Activated CD8-positive, alpha-beta memory T cell treated with anti-CD3 and anti-CD28 coated beads for 48 hours (primary cell): ENCODE data around the gene ALOX5.
"Not testable (repeated sequence)": the region's sequence is repeated elsewhere in the genome, so short reads cannot be mapped to it uniquely, and the experiment has no call there.

Experiments
- DNase-seq, 3 experiments: peaks; one replicate each; pipeline ENCODE4 v3.0.0-alpha.2; 2020; ENCODE audit warnings: low read depth in 2 of 3, low spot score in 2 of 3

The ALOX5 gene

DNA sequence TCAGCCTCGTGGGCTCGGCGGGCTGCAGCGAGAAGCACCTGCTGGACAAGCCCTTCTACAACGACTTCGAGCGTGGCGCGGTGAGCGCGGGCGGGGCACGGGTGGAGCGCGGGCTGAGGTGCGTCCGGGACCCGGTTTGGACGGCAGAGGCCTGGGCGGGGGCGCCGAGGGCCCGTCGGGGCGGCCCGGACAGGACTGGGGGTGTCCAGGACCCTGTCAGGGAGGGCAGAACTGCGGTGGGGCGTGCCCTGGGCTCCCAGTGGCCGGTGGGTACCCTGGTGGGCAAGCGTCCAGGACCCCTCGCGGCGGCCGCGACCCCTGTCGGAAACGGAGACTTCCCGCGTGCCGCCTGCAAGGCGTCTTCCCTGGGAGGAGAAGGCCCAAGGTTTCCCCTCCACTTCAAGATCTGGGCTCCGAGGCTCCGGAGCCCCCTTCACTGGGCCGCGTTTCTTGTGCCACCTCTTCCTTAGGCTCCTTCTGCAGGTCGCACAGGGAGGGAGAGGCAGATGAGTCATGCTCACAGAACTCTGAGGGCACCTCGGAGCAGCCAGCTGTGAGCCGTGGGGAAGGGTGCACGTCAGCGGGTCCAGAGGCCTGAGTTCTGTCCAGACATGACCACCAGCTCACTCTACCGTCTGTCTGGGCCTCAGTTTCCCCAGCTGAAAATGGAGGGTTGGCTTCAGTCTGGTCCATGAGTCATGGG lies 485 bp downstream of the ALOX5 start:
- no peak for DNase-seq

DNA sequence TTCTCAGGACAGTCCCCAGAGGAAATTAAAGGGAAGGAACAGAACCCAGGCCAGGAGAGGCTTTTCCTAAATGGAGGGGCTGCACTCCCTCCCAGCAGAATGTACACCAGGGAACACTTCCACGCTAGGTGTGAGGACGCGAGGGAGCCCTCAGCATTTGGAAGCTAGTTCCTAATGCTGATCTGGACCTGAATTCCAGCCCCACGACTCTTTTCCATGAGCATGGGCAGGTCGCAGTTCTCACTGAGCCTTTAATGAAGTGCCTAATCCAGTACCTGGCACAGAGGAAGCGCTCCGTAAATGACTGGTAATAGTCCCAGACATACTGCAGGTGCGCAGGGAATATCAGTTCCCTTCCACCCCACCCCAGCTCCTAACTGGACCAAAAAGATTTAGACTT lies 1.1 kb downstream of the ALOX5 start:
- DNase-seq, result no peak

DNA sequence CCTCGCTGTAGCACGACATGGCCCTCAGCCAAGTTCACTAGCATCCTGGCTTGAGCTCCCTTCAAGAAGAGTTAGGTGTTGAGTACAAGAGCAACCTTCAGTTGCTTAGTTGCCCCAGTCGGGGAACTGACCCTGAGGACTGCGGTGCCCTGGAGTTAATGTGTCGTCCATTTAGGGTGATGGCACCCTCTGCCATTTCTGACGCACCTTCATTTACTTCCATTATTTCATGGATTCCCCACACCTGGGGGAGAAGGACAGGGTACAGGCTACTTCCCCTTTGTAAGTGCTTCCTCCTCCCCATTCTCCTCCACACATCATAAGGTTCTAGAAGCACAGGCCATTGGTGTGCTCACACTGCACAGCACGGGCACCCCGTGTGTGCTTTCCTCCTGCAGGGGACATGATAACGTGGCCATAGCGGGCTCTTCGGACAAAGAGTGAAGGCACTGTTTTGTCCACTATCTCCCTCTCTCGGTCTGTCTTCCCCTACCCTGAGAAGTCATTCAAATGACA lies 1.8 kb downstream of the ALOX5 start:
- DNase-seq, result no peak

- DNase-seq, result no peak
These were observed 2.4 kb downstream of the ALOX5 start for GRCh38 chr10:45376371-45376801.

GRCh38 chr10:45377321-45377720 lies 3.3 kb downstream of the ALOX5 start:
- no peak for DNase-seq

GRCh38 chr10:45377858-45378257 lies 3.8 kb downstream of the ALOX5 start:
- no peak for DNase-seq

DNA sequence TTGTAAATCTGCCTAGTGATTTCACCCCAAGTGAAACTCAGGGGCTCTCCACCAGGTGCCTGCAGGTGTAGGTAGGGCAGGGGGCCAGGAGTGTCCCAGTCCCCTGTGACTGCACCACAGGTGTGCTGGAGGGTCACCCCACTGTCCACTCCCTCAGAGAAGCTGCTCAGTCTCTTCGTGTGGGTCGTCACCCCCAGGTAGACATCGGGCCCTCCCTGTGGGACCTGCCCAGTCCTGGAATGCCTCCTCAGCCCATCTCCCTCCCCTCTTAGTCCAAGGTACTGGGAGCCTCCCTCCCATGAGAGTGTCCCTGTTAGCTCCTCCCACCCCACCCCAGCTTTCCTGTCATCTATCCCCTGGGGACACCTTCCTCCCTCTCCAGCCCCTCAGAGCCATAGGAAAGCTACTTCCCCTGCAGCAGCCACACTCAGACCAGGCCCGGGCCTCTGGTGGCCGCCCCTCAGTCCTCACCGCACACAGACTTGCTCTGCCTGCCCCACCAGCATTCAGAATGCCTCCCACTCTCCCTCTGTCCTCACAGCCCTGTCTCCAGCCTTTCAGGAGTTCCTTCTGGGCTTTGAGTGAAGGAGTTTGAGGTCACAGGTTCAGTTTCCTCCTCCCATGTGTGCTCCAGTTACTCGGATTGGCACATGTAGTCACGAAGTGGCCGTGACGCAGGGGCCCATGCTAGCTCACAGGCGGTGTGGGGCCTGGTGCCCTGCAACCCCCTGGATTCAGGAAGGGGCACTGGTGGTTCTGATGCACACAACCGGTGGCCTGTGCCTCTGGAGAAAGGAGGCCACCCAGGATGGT lies 5.1 kb downstream of the ALOX5 start:
- DNase-seq, result no peak

GRCh38 chr10:45379891-45380540 lies 6.0 kb downstream of the ALOX5 start:
- DNase-seq, result no peak

GRCh38 chr10:45380903-45381620 lies 7.0 kb downstream of the ALOX5 start:
- DNase-seq, result no peak

DNA sequence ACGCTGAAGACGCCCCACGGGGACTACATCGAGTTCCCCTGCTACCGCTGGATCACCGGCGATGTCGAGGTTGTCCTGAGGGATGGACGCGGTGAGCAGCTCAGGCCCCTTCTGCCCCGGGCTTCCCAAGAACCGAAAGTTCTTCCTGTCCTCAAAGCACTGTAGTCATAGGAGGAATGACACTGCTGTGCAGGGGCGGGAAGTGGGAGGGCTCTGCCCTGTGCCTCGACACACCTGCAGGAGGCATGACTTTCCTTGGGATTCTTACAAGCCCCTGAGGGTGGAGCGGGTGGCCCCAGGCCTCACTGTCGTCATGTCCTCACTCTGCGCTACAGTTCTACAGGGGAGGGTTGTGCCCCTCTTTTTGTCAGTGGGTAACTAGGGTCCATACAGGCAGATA lies 8.6 kb downstream of the ALOX5 start:
- DNase-seq, result no peak

DNA sequence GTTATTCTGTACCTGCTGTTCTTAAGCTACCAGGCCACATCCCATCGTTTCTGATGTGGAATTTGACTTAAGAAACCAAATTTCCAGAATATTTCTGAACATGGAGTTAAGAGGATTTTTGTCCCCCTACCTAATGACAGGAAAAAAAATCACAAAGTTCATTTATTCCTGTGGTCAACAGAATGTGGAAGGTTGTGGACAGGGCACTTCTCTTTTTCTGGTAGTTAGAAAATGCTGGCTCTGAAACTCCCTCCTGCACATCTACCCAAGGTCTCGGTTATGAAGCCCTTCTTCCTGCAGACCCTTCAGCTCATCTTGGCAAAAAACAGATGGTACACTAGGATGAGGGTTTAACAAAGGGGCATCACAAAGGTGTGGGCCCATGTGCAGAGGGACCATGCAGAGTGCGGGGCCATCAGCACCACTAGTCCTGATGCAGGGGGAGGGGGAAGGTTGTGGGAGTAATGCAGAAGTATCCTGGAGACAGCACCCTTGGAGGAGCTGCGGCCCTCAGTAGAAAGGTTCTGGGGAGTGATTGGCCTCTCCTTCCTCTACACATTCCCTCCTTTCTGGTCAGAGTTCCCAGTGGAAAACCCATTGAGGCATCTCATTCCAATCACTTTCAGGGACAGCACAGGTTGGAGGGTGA lies 9.8 kb downstream of the ALOX5 start:
- DNase-seq, result no peak

DNA sequence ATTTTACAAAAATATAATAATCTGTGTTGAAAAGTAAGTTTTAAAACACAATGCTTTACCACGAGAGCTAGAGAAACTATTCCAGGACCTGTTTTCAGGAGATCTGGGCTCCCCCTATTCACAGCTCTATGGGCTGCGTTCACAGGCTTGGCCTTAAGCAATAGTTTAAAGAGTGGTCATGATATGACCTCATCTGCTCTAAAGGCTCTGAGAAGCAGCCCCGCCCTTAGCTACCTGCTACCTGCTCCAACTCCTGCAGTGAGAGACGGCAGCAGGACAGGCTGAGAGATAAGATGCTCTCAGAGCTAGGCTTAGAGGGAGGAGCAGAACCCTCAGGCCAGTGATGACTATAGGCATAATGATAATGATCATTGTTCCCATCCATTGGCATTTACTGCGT lies 12.6 kb downstream of the ALOX5 start:
- DNase-seq, result no peak

DNA sequence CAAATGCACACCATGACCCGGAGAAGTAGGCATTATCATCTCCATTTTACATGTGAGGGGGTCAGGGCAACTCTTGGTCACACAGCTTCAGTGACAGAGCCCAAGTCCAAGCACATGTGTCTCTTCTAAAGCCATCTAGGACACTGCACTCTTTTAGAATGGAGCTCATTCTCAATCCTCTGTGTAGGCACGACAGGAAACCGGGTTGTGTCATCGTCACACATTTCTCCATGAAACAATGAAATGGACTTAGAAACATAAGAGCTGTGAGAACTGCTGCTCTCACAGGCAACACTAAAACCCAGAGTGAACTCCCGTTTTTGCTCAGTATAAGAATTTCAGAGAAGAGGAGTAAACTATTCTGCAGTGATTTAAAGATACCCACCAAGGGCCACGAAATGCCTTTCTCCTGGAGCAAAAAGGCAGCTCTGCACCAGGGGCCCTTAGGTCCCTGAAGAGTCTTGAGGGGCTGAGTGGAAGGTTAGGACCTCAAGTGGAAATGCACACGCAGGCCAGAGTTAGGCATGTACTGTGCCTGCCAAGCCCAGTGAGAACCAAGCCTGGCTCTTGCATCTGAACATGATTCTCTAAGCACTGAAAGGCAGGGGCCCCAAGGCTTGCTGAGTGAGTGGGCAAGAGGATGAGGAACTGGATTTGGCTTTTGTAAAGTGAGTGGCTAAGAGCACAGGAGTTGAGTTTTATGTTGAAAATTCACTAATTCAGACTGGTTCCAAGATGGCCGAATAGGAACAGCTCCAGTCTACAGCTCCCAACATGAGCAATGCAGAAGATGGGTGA lies 13.3 kb downstream of the ALOX5 start:
- no peak for DNase-seq

GRCh38 chr10:45389671-45390070 lies 15.7 kb downstream of the ALOX5 start:
- not testable (repeated sequence) for DNase-seq

GRCh38 chr10:45391636-45392035 lies 17.6 kb downstream of the ALOX5 start:
- DNase-seq, result not testable (repeated sequence)

- no peak for DNase-seq
These were observed 21.5 kb downstream of the ALOX5 start for GRCh38 chr10:45395554-45395953.

DNA sequence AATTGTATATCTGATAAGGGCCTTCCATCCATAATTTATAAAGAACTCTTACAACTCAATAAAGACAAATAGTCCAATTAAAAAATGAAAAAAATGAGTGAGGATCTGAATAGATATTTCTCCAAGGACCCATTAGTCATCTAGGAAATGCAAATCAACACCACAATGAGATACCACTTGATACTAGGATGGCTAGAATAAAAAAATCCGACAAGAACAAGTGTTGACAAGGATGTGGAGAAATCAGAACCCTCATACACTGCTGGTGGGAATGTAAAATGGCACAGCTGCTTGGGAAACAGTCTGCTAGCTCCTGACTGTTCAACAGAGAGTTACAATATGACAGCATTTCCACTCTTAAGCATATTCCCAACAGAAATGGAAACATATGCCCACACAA lies 24.6 kb downstream of the ALOX5 start:
- no peak for DNase-seq

DNA sequence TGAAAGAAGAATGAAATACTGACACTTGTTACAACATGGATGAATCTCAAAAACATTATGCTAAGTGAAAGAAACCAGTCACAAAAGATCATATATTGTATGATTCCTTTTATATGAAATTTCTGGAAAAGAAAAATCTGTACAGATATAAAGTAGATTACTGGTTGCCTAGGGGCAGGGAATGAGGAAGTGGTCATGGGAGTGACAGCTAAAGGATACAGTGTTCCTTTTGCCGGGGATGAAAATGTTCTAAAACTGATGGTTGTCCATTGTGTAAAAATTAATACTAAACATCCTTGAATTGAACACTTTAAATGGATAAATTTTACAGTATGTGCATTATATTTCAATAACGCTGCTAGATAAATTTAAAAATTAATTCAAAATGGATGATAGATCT lies 25.1 kb downstream of the ALOX5 start:
- DNase-seq, result no peak

GRCh38 chr10:45403151-45403550 lies 29.1 kb downstream of the ALOX5 start:
- no peak for DNase-seq
